Hindlimb muscle (tissue), 1 donor: ENCODE data around the gene ZNF519. TPM values are rescaled to one million over a fixed set of nuclear protein-coding genes. Genes with fewer than 3 reads are reported as not detected.
"Not testable (repeated sequence)": the region's sequence is repeated elsewhere in the genome, so short reads cannot be mapped to it uniquely, and the experiment has no call there.

Experiments used
- DNase-seq: peaks from one replicate; pipeline ENCODE4 v3.0.0-alpha.2; 2013
- polyA plus RNA-seq: library from polyadenylated mRNA; unstranded; fragments of 120-200 nt; gene quantifications from one replicate; pipeline ENCODE4 v1.2.1, GENCODE V29; 2013; ENCODE audit not compliant: insufficient read length

Gene ZNF519
- polyA plus RNA-seq, 1 donor: 6.5 TPM

- DNase-seq: not testable (repeated sequence)
Measured at GRCh38 chr18:14147935-14148865, 16.0 kb upstream of the ZNF519 start.

DNA sequence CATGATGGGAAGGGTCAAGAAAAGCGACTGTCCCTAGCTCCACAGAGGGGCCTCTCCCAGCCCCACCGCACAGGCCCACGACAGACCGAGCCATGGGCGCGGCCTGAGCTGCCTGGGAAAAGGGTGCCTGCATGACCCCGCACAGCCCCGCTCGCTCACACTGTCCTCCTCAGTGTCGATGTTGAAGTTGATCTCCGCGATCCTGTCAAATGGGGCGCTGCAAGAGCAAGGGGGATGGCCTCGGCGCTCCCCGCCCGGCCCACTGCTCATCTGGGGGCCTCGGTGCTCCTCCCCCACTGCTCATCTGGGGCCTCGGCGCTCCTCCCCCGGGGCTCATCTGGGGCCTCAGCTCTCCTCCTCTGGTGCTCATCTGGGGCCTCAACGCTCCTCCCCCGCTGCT lies 14.5 kb upstream of the ZNF519 start:
- DNase-seq: not testable (repeated sequence)

- not testable (repeated sequence) for DNase-seq
Measured at GRCh38 chr18:14145581-14146338, 13.5 kb upstream of the ZNF519 start.

DNA sequence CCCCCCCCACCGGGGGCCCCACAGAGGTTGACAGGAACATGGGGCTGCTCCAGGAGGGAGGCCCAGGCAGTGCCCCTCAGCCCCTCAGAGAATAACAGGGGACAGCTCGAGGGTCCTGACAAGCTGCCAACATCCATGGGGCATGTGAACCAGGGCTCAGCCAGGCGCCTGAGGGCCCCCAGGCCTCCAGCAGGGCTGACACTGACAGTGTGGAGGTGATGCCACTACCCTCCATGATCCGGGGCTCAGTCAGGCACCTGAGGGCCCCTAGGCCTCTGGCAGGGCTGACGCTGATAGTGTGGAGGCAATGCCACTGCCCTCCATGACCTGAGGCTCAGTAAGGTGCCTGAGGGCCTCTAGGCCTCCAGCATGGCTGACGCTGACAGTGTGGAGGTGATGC lies 12.8 kb upstream of the ZNF519 start:
- not testable (repeated sequence) for DNase-seq

DNA sequence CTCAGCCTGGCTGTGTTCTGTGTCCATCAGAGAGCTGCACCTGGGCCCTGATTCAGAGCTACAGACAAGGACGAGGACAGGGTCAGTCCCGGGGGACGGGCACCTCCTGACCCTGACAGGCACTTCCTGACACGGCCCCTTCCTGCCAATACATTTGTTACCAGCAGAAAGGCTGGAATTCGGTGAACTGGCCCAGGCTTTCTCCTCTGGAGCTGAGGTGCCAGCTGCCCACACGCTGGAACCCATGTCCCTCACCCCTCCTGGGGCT lies 12.3 kb upstream of the ZNF519 start:
- DNase-seq: no peak

DNA sequence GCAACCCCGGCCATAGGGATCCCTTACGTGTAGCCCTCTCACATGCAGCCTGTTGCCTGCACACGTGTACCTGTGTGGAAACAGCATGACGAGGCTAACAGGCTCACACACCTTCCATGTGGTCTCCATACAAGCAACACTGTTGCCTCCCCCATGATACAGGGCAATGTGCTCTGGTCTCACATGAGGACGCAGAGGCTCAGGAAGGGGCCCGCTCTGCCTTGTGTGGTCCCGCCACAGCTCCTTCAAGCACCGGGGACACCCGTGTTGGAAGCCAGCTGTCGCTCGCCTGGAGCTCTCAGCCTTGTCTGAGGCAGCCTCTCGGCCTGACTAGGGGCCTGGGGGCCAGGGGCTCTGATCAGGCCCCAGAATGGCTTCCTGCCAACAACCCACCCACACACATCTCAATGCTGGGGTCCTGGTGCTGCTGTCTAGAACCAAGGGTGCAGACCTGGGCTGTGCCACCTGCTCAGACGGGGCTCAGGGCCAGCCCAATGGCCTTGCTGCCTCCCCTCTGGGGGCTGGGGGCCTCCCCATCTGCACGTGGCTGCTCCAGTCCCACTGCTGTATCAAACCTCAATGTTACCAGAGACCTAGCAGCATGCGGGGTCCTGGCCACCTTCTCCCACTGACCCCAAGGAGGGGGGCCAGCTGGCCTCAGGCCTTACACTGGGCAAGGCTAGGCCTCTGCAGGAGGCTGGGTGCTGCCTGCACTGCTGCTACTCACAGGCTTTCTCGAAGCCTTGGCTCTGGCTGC lies 11.8 kb upstream of the ZNF519 start:
- DNase-seq: not testable (repeated sequence)

DNA sequence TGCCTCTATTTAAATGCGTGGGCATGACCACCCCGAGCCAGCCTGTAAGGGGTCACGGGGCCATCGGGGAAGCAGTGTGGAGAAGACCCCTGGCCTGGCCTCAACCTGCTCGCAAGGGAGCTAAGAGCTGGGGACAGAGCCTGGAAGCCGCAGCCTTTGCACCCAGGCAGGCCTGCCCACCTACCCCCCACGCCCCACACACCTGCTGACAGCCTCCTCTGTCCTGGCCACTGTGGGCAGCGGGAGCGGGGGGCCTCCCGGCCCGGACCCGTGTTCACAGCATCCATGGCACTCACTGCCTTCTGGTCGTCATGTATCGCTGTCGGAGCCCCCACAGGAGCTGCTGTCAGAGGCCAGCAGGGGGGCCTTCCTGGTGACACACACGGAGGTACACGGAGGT lies 11.2 kb upstream of the ZNF519 start:
- not testable (repeated sequence) for DNase-seq

- DNase-seq: not testable (repeated sequence)
Measured at GRCh38 chr18:14142177-14142576, 9.9 kb upstream of the ZNF519 start.

DNA sequence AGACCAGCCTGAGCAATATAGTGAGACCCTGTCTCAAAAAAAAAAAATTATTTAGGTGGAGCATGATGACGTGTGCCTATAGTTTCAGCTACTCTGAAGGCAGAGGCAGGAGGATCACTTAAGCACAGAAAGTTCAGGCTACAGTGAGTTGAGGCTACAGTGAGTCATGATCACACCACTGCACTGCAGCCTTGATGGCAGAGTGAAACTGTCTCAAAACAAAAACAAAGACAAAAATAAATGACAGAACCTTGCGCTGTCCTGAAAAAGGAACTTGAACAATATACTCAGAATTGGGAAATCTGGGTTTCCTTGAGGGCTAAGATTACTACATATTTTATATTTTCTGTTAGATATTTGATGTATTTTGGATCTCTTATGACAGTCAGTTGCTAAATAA lies 7.3 kb upstream of the ZNF519 start:
- not testable (repeated sequence) for DNase-seq

- not testable (repeated sequence) for DNase-seq
Measured at GRCh38 chr18:14137971-14138370, 5.7 kb upstream of the ZNF519 start.

DNA sequence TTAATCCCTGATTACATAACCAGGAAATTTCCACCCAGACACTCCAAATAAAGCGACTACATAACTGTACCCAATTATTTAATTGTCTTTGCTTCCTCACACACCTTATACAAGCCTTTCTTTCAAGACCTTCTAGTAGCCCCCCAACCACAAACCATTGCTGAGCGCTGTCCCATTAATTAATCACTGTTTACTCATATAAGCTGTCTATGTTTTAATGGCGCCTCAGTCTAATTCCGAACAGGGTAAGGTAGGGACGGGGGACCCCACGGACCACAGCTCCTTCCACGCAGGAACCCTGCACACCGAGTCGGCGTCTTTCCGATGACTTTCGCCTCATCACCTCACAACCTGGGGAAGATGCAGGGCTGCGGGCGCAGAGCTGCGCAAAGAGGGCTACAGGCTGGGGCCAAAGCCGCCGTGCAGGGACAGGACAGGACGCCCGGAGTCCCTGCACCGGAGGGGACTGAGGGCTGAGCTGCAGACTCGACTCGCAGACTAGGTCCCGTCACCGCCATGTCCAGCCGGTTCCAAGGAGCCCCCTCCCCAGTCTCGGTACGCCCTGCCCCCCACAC lies 452 bp downstream of the ZNF519 start:
- not testable (repeated sequence) for DNase-seq

- not testable (repeated sequence) for DNase-seq
Measured at GRCh38 chr18:14130804-14131203, 1.4 kb downstream of the ZNF519 start.

- no peak for DNase-seq
Measured at GRCh38 chr18:14124689-14125088, 7.5 kb downstream of the ZNF519 start.

GRCh38 chr18:14122097-14122496 lies 10.1 kb downstream of the ZNF519 start:
- DNase-seq: no peak

DNA sequence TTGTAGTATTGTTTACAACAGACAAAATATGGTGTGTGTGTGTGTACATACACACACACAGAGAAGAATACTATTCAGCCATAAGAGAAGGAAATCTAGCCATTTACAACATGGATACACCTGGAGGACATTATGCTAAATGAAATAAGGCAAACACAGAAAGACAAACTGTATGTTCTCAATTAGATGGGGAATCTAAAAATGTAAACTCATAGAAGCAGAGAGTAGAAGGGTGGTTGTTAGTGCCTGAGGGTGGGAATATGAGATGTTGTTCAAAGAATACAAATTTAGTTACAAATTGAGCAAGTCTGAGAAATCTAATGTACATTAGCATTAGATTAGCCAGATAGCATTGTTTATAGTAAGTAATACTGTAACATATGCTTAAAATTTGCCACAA lies 11.3 kb downstream of the ZNF519 start:
- no peak for DNase-seq

DNA sequence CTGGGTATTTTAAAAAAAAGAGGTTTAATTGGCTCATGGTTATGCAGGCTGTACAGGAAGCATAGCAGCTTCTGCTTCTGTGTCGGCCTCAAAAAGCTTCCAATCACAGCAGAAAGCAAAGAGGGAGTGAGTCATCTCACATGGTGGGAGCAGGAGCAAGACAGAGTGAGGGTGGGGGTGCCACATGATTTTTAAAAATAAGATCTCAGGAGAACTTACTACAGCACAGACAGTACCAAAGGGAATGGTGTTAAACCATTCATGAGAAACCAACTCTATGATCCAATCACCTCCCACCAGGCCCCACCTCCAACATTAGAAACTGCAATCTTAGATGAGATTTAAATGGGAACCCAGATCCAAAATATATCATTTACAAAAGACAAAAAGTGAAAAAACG lies 14.6 kb downstream of the ZNF519 start:
- no peak for DNase-seq

DNA sequence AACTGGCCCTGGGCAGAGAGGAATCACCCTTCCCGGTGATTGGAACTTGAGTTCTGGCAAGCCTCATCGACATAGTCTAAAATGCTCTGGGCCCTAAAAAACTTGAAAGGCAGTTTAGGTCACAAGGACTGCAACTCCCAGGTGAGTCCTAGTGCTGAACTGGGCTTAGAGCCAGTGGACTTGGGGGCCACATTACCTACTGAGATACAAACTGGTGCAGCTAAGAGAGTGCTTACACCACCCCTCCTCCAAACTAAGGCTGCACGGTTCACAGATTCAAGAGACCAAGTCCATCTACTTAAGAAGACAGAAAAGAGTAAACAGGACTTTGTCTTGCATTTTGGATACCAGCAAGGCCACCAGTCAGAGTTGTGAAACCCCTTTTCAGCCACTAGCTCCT lies 25.3 kb downstream of the ZNF519 start:
- no peak for DNase-seq

DNA sequence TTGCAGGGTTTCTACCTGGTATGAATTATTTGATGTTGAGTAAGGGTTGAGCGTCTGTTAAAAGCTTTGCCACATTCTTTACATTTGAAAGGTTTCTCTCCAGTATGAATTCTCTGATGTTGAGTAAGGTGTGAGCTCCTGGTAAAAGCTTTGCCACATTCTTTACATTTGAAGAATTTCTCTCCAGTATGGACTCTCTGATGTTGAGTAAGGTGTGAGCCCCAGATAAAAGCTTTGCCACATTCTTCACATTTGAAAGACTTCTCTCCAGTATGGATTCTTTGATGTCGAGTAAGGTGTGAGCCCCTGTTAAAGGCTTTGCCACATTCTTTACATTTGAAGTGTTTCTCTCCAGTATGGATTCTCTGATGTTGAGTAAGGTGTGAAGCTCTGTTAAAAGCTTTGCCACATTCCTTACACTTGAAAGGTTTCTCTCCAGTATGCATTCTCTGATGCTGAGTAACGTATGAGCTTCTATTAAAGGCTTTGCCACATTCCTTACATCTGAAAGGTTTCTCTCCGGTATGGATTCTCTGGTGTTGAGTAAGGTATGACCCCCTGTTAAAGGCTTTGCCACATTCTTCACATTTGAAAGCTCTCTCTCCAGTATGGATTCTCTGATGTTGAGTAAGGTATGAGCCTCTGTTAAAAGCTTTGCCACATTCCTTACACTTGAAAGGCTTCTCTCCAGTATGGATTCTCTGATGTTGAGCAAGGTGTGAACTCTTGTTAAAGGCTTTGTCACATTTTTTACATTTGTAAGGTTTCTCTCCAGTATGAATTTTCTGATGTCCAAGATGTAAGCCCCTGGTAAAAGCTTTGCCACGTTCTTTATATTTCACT lies 27.1 kb downstream of the ZNF519 start:
- DNase-seq: no peak

GRCh38 chr18:14104201-14104600 lies 28.0 kb downstream of the ZNF519 start:
- no peak for DNase-seq

- no peak for DNase-seq
Measured at GRCh38 chr18:14100503-14101286, 31.5 kb downstream of the ZNF519 start.

DNA sequence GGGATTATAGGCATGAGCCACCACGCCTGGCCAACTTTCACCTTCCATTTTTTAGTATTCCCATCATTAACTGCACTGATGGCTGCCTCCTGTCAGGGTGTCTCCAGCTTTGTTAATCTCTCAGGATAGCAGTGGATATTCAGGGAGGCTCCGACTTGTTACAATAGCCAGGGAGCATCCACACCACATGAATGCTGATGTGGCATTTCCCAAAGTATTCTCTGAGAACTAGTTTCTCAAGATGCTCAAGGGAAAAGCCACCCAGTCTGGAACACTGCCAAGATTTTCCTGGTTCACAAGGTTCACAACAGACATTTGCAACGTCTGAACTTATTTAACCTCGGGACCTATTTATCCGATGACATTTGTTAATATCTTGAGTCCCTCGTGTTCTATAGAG lies 33.8 kb downstream of the ZNF519 start:
- no peak for DNase-seq
